Calu3 (cell line): ENCODE measurements around the gene IPO9. TPM values are rescaled to one million over a fixed set of nuclear protein-coding genes. Genes with fewer than 3 reads are reported as not detected.

ENCODE experiments used
- BruUV-seq: library from RNA; stranded (reverse); fragments of 400-500 nt; replicated peaks from 2 replicates; lab custom pipeline; 2021; lab: Mats Ljungman, UMichigan
- CTCF ChIA-PET: fragments of 300-600 bp; sonication (Branson Sonifier 250); formaldehyde crosslinking; loops from one replicate; lab custom pipeline; 2022; ENCODE audit warnings: antibody characterized with exemption; lab: Charles Lee
- DNase-seq: peaks from one replicate; pipeline ENCODE4 v3.0.0; 2022
- H3K27ac Mint-ChIP-seq: one replicate; pipeline ENCODE4 v1.8.0; 2022; ENCODE audit warnings: mixed read lengths; ENCODE audit not compliant: unreplicated experiment
- H3K27me3 Mint-ChIP-seq: one replicate; pipeline ENCODE4 v1.8.0; 2022; ENCODE audit warnings: mixed read lengths; ENCODE audit not compliant: unreplicated experiment
- H3K36me3 Mint-ChIP-seq: one replicate; pipeline ENCODE4 v1.8.0; 2022; ENCODE audit warnings: mild to moderate bottlenecking, moderate library complexity, mixed read lengths; ENCODE audit not compliant: insufficient read depth, unreplicated experiment
- H3K4me1 Mint-ChIP-seq: one replicate; pipeline ENCODE4 v1.8.0; 2022; ENCODE audit warnings: mild to moderate bottlenecking, low read depth, mixed read lengths; ENCODE audit not compliant: unreplicated experiment
- H3K4me3 Mint-ChIP-seq: one replicate; pipeline ENCODE4 v1.8.0; 2022; ENCODE audit warnings: mild to moderate bottlenecking, low read depth, moderate library complexity, mixed read lengths; ENCODE audit not compliant: unreplicated experiment
- H3K9me3 Mint-ChIP-seq: one replicate; pipeline ENCODE4 v1.8.0; 2022; ENCODE audit warnings: low read depth, mixed read lengths; ENCODE audit not compliant: unreplicated experiment
- CTCF ChIP-seq: fragments of 200-600 bp; IDR thresholded peaks from one replicate; pipeline ENCODE4 v1.8.0; 2022; ENCODE audit warnings: antibody characterized with exemption; ENCODE audit not compliant: unreplicated experiment
- intact Hi-C: fragments of 100-400 bp; cut with micrococcal nuclease; formaldehyde crosslinking; loops from one replicate; pipeline ENCODE4 v1.10.0; 2022; ENCODE audit not compliant: unreplicated experiment
- total RNA-seq: library from RNA; stranded (reverse); gene quantifications from 2 replicates; pipeline ENCODE4 v1.2.3, GENCODE V29; 2022

IPO9 gene
- total RNA-seq, 1 experiment from 2014 or later = 98.8 TPM

GRCh38 chr1:201786824-201787223 is 42.1 kb upstream of the IPO9 start:
- Mint-ChIP-seq H3K9me3 (no peaks in the 10 kb centered on the region), H3K27me3 (no peaks in the 10 kb centered on the region), H3K27ac (no peak overlapping the region), H3K4me3 (no peak overlapping the region), H3K36me3 (no peaks in the 10 kb centered on the region), H3K4me1 (peaks cover 10% of the 10 kb centered on the region)
- intact Hi-C loops = no loop called here
- TF ChIP-seq CTCF = no peak
- no TSS peak for BruUV-seq
- CTCF ChIA-PET = interaction anchor here (0.8 to 1.9 kb wide), 3 partner anchors 47 to 77 kb away, joined by 3 to 5 read pairs (median 4); no protein-coding TSS in a partner anchor
- no peak for DNase-seq

GRCh38 chr1:201788296-201788695 is 40.7 kb upstream of the IPO9 start:
- Mint-ChIP-seq H3K27ac (no peak overlapping the region), H3K4me1 (peaks cover 10% of the 10 kb centered on the region), H3K27me3 (no peaks in the 10 kb centered on the region), H3K9me3 (no peaks in the 10 kb centered on the region), H3K36me3 (no peaks in the 10 kb centered on the region), H3K4me3 (no peak overlapping the region)
- CTCF ChIA-PET = interaction anchor here (0.5 to 1.9 kb wide), 3 partner anchors 10 to 79 kb away, joined by 4 to 5 read pairs (median 5); no protein-coding TSS in a partner anchor
- intact Hi-C loops = no loop called here
- no TSS peak for BruUV-seq
- no peak for DNase-seq
- TF ChIP-seq CTCF = no peak

- no peak overlapping the region for H3K27ac Mint-ChIP-seq
- no peaks in the 10 kb centered on the region for H3K27me3 Mint-ChIP-seq
- DNase-seq = no peak
- CTCF ChIA-PET = interaction anchor here (0.5 to 4.7 kb wide), 3 partner anchors 75 to 93 kb away, joined by 3 to 57 read pairs (median 4); no protein-coding TSS in a partner anchor
- no peaks in the 10 kb centered on the region for H3K36me3 Mint-ChIP-seq
- no peak for TF ChIP-seq CTCF
- H3K9me3 Mint-ChIP-seq = no peaks in the 10 kb centered on the region
- no TSS peak for BruUV-seq
- H3K4me1 Mint-ChIP-seq = peaks cover 10% of the 10 kb centered on the region
- intact Hi-C loops = no loop called here
- H3K4me3 Mint-ChIP-seq = no peak overlapping the region
These were observed 39.7 kb upstream of the IPO9 start for GRCh38 chr1:201789245-201789644.

- CTCF ChIA-PET = interaction anchor here (0.8 to 6.5 kb wide), 5 partner anchors 10 to 82 kb away, joined by 3 to 140 read pairs (median 4); no protein-coding TSS in a partner anchor
- Mint-ChIP-seq H3K36me3 (no peaks in the 10 kb centered on the region), H3K4me3 (no peak overlapping the region), H3K4me1 (peaks cover 10% of the 10 kb centered on the region), H3K27me3 (no peaks in the 10 kb centered on the region), H3K9me3 (no peaks in the 10 kb centered on the region), H3K27ac (no peak overlapping the region)
- no TSS peak for BruUV-seq
- no peak for TF ChIP-seq CTCF
- intact Hi-C loops = no loop called here
- no peak for DNase-seq
These were observed 38.7 kb upstream of the IPO9 start for GRCh38 chr1:201790261-201790660.
